HG02798 (cell line): Measurements from ENCODE around the gene PRSS38.
"Not testable (repeated sequence)": the region's sequence is repeated elsewhere in the genome, so short reads cannot be mapped to it uniquely, and the experiment has no call there.

Source experiments
- ATAC-seq: cut with Tn5 transposase; IDR thresholded peaks from one replicate; pipeline ENCODE4 v1.9.1; 2021; ENCODE audit warnings: mild to moderate bottlenecking; ENCODE audit not compliant: unreplicated experiment, poor library complexity

The PRSS38 gene

DNA sequence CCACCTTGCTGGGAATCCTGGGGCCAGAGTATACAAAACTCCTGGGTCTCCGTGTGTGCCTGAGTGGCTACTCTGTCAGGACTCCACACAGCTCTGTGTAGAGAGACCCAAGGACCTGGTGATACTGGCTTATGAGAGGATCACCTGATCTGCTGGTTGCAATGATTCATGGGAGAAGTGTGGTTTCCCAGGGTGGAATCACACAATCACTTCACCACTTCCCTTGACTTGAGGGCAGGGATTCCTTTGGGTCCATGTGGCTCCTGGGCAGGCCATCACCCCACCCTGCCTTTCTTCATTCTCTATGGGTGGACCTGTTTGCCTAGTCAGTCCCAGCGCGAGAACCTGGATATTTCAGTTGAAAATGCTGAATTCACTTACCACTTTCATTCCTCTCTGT, 13.3 kb downstream of the PRSS38 start:
- ATAC-seq = no peak

DNA sequence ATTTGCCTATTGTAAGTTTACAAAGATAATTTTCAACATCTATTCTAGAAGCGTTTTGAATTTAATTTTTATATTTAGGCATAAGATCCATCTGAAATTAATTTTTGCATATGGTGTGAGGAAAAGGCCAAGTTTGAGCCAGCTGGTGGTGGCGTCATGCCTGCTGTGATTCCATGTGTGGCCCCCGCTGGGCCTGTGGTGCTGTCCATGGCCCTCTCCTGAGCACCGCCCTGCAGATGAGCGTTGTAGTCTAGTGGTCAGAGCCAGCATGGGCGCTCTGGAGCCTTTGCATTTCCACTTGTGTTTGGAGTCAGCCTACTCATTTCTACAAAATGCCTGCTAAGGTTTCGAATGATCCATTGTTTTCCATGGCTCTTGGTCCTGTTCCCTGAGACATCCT, 22.7 kb downstream of the PRSS38 start:
- ATAC-seq = no peak

DNA sequence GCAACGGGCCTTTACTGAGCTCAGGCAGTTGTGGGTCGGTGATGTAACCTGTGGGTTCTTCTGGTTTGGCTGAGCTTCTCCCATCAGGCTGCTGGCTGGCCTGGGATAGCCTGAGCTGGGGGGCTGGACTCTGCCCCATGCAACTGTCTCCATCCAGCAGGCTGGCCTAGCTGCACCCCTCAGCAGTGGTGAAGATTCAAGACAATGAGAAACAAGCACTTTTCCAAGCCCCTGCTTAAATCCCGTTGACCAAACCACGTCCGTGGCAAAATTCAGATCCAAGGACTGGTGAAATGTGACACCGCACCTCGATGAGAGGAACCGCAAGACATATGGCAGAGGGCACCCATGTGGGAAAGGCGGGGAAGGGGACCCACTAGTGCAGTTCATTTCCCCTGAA, 25.6 kb downstream of the PRSS38 start:
- no peak for ATAC-seq

DNA sequence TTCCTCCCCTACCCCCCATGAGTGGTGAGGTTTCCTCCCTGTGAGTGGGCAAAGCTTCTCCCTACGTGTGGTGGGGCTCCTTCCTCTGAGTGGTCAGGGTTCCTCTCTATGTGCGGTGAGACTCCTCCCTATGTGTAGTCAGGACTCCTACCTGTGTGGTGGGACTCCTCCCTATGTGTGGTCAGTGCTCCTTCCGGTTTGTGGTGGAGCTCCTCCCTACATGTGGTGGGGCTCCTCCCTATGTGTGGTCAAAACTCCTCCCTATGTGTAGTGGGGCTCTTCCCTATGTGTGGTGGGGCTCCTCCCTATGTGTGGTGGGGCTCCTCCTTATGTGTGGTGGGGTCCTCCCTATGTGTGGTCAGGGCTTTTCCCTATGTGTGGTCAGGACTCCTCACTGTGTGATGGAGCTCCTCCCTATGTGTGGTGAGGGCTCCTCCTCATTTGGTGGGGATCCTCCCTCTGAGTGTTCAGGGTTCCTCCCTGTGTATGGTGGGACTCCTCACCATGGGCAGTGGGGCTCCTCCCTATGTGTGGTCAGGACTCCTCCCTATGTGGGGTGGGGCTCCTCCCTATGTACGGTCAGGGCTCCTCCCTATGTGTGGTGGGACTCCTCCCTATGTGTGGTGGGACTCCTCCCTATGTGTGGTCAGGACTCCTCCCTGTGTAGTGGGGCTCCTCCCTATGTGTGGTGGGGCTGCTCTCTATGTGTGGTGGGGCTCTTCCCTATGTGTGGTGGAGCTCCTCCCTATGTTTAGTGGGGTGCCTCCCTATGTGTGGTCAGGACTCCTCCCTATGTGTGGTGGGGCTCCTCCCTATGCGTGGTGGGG, 29.1 kb downstream of the PRSS38 start:
- no peak for ATAC-seq

DNA sequence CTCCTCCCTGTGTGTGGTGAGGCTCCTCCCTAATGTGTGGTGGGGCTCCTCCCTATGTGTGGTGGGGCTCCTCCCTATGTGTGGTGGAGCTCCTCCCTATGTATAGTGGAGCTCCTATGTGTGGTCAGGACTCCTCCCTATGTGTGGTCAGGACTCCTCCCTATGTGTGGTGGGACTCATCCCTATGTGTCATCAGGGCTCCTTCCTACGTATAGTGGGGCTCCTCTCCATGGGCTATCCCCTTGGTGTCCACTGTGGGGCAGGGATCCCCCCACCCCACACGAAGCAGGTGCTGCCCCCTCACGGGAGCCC, 29.6 kb downstream of the PRSS38 start:
- ATAC-seq = no peak

DNA sequence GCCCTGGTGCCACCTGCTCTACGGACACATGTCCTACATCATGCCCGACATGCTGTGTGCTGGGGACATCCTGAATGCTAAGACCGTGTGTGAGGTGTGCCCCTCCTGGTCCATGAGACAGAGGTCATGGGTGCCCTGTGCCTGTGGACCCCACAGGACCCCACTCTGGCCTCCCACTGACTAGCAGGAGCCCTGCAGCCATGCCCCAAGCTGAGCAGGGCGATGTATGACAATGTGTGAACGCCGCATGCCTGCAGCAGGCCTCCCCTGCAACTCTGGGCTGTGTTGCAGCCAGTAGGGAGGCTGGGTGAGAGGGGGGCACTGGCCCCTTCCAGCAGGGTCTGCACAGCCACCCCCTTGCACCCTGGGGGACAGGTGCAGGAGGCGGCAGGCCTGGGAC, 30.0 kb downstream of the PRSS38 start:
- no peak for ATAC-seq

DNA sequence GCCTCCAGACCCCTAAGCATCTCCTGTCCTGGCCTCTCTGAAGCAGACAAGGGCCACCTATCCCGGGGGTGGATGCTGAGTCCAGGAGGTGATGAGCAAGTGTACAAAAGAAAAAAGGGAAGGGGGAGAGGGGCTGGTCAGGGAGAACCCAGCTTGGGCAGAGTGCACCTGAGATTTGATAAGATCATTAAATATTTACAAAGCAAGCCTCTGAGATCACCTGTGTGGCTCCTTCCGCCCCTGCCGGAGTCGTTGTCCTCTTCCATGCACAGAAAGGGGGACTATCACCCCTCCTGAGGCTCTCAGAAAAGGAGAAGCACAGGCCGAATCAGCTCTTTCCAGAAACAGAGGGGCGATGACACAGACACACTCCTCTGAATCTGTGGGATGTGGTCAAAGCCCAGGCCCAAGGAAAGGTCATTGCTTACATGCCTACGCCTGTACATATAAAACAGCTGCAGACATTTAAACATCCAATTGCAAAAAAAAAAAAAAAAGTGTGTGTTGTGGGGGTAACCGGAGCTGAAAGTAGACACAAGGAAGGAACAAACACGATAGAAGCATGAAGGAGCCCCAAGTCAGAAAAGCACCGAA, 30.9 kb downstream of the PRSS38 start:
- ATAC-seq = no peak

DNA sequence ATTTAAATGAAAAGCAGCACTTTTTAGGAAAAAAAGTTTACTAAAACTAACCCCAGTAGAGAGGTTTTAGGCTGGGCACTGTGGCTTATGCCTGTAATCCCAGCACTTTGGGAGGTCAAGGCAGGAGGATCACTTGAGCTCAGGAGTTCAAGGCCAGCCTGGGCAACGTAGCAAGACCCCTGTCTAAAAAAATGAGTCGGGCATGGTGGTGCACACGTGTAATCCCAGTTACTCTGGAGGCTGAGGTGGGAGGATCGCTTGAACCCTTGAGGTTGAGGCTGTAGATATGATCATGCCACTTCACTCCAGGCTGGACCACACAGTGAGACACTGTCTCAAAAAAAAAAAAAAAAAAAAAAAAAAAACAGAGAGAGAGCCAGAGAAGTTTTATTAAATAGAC, 31.6 kb downstream of the PRSS38 start:
- ATAC-seq = not testable (repeated sequence)

DNA sequence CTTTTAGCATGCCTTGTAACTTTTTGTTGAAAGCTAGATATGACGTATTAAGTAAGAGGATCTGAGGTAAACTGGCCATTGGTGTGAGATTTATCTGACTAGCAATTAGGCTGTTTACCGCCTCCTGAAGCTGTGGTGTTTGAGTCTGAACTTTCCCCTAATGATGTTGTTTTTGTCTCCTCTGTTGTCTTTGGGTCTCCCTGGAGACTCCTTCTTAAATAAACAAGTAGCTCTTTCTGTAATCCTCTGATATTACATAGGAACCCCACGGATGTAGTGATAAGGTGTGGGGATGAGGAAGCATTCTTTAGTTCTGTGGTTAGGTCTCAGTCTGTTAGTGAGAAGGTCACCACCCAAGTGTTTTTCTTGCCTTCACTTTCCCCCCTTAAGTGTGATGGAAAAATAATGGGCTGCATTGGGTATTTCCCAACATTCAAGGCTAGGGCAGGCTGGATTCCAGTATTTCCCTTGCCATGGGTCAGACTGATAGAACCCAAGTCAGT, 33.0 kb downstream of the PRSS38 start:
- no peak for ATAC-seq

DNA sequence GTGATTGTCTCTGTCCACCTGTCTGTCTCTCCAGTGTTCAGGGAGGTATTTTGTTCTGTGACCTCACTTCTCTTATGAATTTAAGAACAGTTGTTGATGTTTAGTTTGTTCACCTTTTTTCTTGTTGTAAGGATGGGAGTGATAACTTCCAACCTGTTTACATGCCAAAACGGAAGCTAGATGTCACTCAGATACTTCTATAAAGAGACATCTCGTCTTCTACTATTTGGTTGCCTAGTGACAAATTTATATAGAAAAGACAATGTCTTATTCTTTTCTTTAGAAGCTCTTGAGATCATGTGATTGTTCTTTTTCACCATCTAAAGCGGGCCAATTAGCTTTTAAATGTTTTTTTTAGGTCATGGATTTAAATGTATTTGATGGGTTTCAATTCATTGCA, 33.8 kb downstream of the PRSS38 start:
- no peak for ATAC-seq

DNA sequence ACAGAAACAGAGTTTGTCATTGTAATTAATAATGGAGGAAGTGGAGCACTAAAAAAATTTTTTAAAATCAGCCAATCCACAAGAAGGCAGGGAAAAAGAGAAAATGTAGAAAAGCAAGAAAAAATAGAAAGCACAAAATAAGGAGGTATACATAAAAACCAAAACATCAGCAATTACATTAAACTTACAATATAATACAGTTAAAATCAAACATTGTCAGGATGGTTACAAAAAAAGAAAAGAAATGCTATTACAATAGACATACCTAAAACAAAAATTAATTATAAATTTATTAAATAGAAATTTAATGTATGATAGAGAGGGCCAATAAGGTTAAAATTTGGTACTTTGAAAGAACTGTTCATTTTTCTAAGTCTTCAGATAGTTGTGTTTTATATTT, 38.7 kb downstream of the PRSS38 start:
- no peak for ATAC-seq

DNA sequence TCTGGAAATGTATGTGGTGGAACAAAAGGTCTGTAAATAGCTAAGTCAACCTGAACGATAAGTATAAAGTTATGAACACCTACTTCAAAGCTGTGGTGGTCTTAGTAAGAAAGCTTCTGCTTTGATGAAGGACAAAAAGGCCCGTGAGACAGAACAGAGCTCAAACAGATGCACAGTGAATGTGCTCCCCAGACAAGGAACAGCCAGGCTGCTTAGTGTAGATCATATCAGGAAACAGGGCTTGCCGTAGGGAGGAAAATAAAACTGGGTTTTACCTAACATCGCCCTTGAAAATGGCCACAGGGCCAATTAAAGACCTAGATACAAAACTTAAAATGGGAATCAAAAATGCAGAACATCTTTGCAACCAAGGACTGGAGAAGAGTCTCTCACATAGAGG, 40.2 kb downstream of the PRSS38 start:
- no peak for ATAC-seq

DNA sequence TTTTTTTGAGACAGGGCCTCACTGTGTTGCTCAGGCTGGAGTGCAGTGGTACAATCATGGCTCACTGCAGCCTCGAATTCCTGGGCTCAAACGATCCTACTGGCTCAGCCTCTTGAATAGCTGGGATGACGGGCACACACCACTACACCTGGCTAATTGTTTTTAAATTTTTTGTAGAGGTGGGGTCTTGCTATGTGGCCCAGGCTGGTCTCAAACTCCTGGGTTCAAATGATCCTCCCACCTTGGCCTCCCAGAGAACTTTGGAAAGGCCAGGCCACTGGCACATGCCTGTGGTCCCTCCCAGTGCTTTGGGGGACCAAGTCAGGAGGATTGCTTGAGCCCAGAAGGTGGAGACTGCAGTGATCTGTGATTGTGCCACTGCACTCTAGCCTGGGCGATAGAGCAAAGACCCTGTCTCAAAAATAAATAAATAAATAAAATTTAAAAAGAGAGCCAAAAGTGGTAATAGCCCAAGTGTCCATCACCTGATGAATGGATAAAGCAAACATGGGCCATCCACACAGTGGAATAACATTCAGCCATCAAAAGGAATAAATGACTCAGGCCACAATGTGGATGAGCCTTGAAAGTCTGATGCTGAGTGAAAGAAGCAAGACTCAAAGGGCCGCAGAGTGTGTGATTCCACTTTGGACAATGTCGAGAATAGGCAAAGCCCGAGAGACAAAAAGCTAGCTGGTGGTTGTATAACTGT, 40.8 kb downstream of the PRSS38 start:
- ATAC-seq = no peak

DNA sequence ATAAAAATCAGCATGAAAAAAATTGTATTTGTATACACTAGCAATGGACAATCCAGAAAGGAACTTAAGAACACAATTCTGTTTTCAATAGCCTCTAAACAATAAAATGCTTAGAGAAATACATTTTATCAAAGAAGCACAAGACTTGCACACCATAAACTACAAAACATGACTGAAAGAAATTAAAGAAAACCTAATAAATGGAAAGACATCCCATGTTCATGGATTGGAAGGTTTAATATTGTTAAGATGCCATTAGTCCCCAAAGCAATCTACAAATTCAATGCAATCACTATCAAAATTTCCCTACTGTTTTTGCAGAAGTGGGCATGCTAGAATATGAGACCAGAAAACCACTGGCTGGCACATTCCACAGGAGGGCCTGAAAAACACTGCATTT, 49.4 kb downstream of the PRSS38 start:
- ATAC-seq = no peak

DNA sequence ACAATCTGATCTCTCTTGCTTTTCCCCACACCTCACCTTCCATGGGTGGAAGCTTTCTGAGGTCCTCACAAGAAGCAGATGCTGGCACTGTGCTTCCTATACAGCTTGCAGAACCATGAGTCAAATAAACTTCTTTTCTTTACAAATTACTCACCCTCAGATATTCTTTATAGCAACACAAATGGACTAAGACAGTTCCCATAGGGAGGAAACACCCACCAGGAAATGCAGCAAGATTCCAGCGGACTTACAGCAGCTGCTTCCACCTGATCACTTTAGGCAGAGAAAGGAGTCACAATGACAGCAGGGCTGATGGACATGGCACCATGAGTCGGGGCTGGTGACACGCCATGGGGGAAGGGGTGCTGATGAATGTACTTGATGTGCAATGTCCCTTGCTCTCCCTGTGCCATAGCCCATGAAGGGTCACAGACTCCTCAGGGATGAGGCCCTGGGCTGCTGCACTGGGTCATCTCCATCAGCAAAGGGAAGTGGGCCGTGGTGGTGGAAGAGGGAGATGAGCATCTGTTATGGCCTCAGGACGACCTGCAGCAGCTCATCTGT, 53.9 kb downstream of the PRSS38 start:
- no peak for ATAC-seq

DNA sequence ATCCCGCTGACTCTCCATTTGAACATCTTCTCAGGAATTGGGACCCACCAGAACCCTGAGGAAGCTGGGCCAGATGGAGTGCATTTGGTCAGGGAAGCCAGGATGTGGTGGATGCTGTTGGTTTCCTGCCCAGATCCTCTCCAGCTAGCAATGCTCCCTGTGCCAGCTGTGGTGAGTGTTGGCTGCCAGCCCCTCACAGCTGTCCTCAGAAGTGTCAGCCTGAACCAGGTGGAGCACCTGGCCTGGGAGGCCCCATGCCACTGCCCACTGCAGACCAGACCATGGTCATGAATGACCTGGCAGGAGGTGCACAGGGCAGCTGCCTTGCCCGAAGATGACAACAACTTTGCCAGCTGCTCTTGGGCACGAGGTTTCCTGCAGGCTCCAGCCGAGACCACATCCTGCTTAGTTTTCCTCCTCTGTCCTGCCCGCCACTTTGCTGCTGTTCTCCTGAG, 54.4 kb downstream of the PRSS38 start:
- no peak for ATAC-seq

DNA sequence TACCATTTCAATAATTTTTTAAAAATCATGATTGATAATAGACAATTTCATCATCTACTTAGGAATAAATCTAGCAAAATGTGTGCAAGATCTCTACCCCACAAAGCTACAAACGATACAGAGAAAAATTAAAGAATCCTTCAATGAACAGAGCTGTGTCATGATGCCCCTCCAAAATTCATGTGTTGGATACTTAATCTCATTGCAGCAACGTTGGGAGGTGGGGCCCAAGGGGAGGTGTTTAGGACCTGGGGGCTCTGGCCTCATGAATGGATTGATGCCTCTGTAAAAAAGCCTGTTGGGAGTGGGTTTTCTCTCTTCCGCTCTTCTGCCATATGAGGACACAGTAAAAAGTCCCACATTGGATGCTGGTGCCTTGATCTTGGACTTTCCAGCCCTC, 54.9 kb downstream of the PRSS38 start:
- ATAC-seq = no peak

DNA sequence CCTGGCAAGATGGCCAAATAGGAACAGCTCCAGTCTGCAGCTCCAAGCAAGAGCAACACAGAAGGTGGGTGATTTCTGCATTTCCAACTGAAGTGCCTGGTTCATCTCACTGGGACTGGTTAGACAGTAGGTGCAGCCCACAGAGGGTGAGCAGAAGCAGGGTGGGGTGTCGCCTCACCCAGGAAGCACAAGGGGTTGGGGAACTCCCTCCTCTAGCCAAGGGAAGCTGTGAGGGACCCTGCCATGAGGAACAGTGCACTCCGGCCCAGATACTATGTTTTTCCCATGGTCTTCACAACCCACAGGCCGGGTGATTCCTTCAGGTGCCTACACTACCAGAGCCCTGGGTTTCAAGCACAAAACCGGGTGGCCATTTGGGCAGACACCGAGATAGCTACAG, 56.4 kb downstream of the PRSS38 start:
- not testable (repeated sequence) for ATAC-seq

DNA sequence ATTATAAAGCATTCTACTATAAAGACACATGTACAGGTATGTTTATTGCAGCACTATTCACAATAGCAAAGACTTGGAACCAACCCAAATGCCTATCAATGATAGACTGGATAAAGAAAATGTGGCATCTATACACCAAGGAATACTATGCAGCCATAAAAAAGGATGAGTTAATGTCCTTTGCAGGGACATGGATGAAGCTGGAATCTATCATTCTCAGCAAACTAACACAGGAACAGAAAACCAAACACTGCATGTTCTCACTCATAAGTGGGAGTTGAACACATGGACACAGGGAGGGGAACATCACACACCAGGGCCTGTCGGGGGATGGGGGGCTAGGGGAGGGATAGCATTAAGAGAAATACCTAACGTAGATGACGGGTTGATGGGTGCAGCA, 62.3 kb downstream of the PRSS38 start:
- ATAC-seq = not testable (repeated sequence)

DNA sequence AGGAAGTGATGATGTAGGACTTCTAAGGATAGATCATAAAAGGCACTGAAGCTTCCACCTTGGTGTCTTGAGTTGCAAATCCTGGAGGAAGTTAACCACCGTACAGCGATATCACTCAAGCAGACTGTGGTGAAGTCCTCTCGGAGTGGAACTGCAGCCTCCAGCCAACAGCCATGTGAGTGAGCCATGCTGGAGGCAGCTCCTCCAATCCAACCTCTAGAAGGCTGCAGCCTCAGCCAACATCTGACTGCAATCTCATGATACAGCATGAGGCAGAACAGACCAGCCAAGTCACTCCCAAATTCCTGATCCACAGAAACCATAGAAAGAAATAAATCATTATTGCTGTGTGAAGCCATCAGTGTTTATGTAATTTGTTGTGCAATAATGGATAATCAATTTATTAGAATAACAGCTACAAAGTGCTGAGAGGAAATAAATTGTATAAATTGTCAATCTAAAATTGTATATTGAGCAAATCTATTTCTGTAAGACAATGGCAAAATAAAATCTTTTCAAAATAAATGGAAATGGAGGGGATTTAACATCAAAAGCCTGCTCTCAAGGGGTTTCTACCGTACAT, 65.0 kb downstream of the PRSS38 start:
- no peak for ATAC-seq

DNA sequence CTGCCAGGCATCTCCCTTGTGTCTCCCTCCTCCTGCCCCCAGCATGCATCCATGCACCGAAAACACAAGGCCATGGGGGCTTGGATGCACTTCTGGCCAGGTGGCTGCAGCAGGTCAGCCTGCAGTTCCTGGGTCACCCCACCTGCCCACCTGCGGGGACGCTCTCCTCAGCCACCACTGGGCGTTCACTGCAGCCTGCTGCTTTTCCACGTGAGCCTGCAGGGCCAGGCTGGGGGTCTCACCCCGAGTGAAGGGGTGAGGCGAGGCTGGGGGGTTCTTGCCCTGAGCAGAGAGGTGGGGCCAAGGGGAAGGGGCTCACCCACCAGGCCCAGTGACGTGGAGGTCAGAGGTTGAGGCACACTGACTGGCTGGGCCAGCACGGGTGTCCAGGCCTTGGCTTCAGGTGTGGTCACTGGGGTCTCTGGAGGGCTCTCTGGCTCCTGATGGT, 67.6 kb downstream of the PRSS38 start:
- ATAC-seq = no peak
